ENCODE results near the gene CAPS.
A peak's percentile ranks its signal among the peaks of the same experiment; 100 is the strongest.

The CAPS gene

DNA sequence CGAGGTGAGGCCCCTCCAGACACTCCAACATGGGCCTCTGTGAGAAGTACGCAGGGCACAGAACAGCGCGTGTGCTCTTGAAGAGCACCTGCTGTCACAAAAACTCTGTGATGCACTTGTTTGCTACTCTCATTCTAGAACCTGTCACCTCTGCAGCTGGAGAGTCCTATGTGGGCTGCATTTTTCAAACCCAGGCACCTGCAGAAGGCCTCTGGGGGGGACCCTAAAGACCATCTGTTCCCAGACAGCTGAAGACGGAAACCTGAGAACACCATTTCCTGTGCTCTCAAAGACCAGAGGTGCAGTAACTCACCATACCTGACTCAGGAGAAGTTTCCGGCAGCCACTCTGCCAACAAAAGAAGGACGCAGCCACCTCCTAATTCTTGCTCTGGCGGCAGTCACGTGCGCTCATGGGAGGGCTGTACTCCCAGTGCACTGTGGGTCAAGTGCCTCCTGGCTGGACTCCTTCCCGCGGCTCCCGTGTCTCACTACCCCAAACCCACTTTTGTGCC, 35.8 kb downstream of the CAPS start:
- H3K36me3 ChIP-seq (ENCODE audit: control insufficient read depth, insufficient read depth, low read length): no peaks in the 10 kb centered on the region
- H3K18ac ChIP-seq (ENCODE audit: low read length): no peak overlapping the region
- peaks cover 54% of the 10 kb centered on the region for H3K79me1 ChIP-seq (ENCODE audit: low read length)
- no peak overlapping the region for H3K4me2 ChIP-seq (ENCODE audit: low read length)
- H3K27ac ChIP-seq (ENCODE audit: low read depth, low read length): no peak overlapping the region
- H2BK120ac ChIP-seq (ENCODE audit: low read depth, low read length): no peak overlapping the region
- H3K27me3 ChIP-seq (ENCODE audit: insufficient read depth, low read length, poor library complexity): no peaks in the 10 kb centered on the region
- no peak overlapping the region for H4K5ac ChIP-seq (ENCODE audit: low read length)
- H2BK5ac ChIP-seq (ENCODE audit: low read length): no peak overlapping the region
- DNase-seq: no peak
- no peak overlapping the region for H3K23ac ChIP-seq (ENCODE audit: low read length)
- no CpG with 5 or more reads among the region's 13 CpGs for WGBS (ENCODE audit: extremely low coverage, insufficient coverage, low lambda C conversion rate)
- H4K8ac ChIP-seq (ENCODE audit: low read depth, low read length): no peak overlapping the region
- no peak overlapping the region for H3K56ac ChIP-seq (ENCODE audit: low read length)
- H2BK15ac ChIP-seq (replicated peaks; ENCODE audit: low read depth): no peak overlapping the region
- H3K4me3 ChIP-seq (ENCODE audit: low read length): no peak overlapping the region
- H3K4me1 ChIP-seq (ENCODE audit: control insufficient read depth, low read depth, low read length): peaks cover 32% of the 10 kb centered on the region
- no peak overlapping the region for H2AK5ac ChIP-seq (ENCODE audit: low read length)
- no peak overlapping the region for H3K4ac ChIP-seq (ENCODE audit: low read depth, low read length)
- no peak overlapping the region for H3K9ac ChIP-seq (ENCODE audit: low read length)
- H3K79me2 ChIP-seq (ENCODE audit: control insufficient read depth, insufficient read depth, low read length): peaks cover 59% of the 10 kb centered on the region

DNA sequence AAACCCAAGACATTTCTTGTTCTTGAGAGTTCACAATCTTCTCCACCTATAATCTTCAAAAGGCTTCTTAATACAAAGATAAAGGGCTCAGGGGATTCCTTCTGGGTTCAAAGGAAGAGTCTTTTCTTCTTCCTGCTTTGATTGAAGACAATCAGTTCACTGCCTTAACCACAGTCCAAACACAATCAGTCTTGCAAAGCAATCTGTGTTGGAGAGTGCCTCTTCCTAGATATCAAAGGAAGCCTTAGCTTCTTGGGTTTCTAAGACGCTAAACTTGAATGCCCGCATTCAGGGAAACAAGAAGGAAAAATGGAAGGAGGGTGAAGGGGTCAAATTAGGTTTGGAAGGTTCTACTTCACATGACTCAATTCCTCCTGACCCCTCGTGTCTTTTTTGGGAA, 36.7 kb downstream of the CAPS start:
- Histone ChIP-seq H3K27me3 (ENCODE audit: insufficient read depth, low read length, poor library complexity) (no peaks in the 10 kb centered on the region), H3K4me3 (ENCODE audit: low read length) (no peak overlapping the region), H3K4me1 (ENCODE audit: control insufficient read depth, low read depth, low read length) (peaks cover 32% of the 10 kb centered on the region)

GRCh38 chr19:5951338-5951861, 37.3 kb downstream of the CAPS start:
- peak overlapping the region; percentile 24 for H3K9ac ChIP-seq (ENCODE audit: low read length)
- H3K27me3 ChIP-seq (ENCODE audit: insufficient read depth, low read length, poor library complexity): no peaks in the 10 kb centered on the region
- WGBS (ENCODE audit: extremely low coverage, insufficient coverage, low lambda C conversion rate): no CpG with 5 or more reads among the region's 19 CpGs
- no peaks in the 10 kb centered on the region for H3K36me3 ChIP-seq (ENCODE audit: control insufficient read depth, insufficient read depth, low read length)
- H3K27ac ChIP-seq (ENCODE audit: low read depth, low read length): no peak overlapping the region
- H3K56ac ChIP-seq (ENCODE audit: low read length): peak overlapping the region; percentile 63
- no peak overlapping the region for H2AK5ac ChIP-seq (ENCODE audit: low read length)
- H3K18ac ChIP-seq (ENCODE audit: low read length): no peak overlapping the region
- peaks cover 49% of the 10 kb centered on the region for H3K79me1 ChIP-seq (ENCODE audit: low read length)
- H3K4ac ChIP-seq (ENCODE audit: low read depth, low read length): no peak overlapping the region
- H4K8ac ChIP-seq (ENCODE audit: low read depth, low read length): no peak overlapping the region
- H4K5ac ChIP-seq (ENCODE audit: low read length): no peak overlapping the region
- no peak overlapping the region for H3K23ac ChIP-seq (ENCODE audit: low read length)
- H3K4me1 ChIP-seq (ENCODE audit: control insufficient read depth, low read depth, low read length): peaks cover 32% of the 10 kb centered on the region
- no peak overlapping the region for H2BK15ac ChIP-seq (replicated peaks; ENCODE audit: low read depth)
- peaks cover 68% of the 10 kb centered on the region for H3K79me2 ChIP-seq (ENCODE audit: control insufficient read depth, insufficient read depth, low read length)
- no peak overlapping the region for H2BK5ac ChIP-seq (ENCODE audit: low read length)
- H2BK120ac ChIP-seq (ENCODE audit: low read depth, low read length): no peak overlapping the region
- no peak overlapping the region for H3K4me3 ChIP-seq (ENCODE audit: low read length)
- peak; percentile 49 for DNase-seq
- H3K4me2 ChIP-seq (ENCODE audit: low read length): no peak overlapping the region

More for the DNA sequence above, 36.7 kb downstream of the CAPS start:
- no peak overlapping the region for H2AK5ac ChIP-seq (ENCODE audit: low read length)
- H4K5ac ChIP-seq (ENCODE audit: low read length): no peak overlapping the region
- H2BK5ac ChIP-seq (ENCODE audit: low read length): no peak overlapping the region
- H2BK15ac ChIP-seq (replicated peaks; ENCODE audit: low read depth): no peak overlapping the region
- WGBS (ENCODE audit: extremely low coverage, insufficient coverage, low lambda C conversion rate): no CpG with 5 or more reads among the region's 3 CpGs
- H3K4me2 ChIP-seq (ENCODE audit: low read length): no peak overlapping the region
- H3K27ac ChIP-seq (ENCODE audit: low read depth, low read length): no peak overlapping the region
- H3K56ac ChIP-seq (ENCODE audit: low read length): no peak overlapping the region
- no peaks in the 10 kb centered on the region for H3K36me3 ChIP-seq (ENCODE audit: control insufficient read depth, insufficient read depth, low read length)
- no peak for DNase-seq
- no peak overlapping the region for H3K4ac ChIP-seq (ENCODE audit: low read depth, low read length)
- peaks cover 53% of the 10 kb centered on the region for H3K79me1 ChIP-seq (ENCODE audit: low read length)
- H2BK120ac ChIP-seq (ENCODE audit: low read depth, low read length): no peak overlapping the region
- no peak overlapping the region for H3K9ac ChIP-seq (ENCODE audit: low read length)
- peaks cover 66% of the 10 kb centered on the region for H3K79me2 ChIP-seq (ENCODE audit: control insufficient read depth, insufficient read depth, low read length)
- no peak overlapping the region for H3K18ac ChIP-seq (ENCODE audit: low read length)
- H4K8ac ChIP-seq (ENCODE audit: low read depth, low read length): no peak overlapping the region
- H3K23ac ChIP-seq (ENCODE audit: low read length): no peak overlapping the region

- H3K23ac ChIP-seq (ENCODE audit: low read length): no peak overlapping the region
- H3K4me1 ChIP-seq (ENCODE audit: control insufficient read depth, low read depth, low read length): peaks cover 32% of the 10 kb centered on the region
- no peak overlapping the region for H3K9ac ChIP-seq (ENCODE audit: low read length)
- no peak overlapping the region for H3K4ac ChIP-seq (ENCODE audit: low read depth, low read length)
- no peak overlapping the region for H2BK15ac ChIP-seq (replicated peaks; ENCODE audit: low read depth)
- H3K18ac ChIP-seq (ENCODE audit: low read length): no peak overlapping the region
- H3K27ac ChIP-seq (ENCODE audit: low read depth, low read length): no peak overlapping the region
- no peaks in the 10 kb centered on the region for H3K36me3 ChIP-seq (ENCODE audit: control insufficient read depth, insufficient read depth, low read length)
- H4K5ac ChIP-seq (ENCODE audit: low read length): no peak overlapping the region
- peaks cover 72% of the 10 kb centered on the region for H3K79me2 ChIP-seq (ENCODE audit: control insufficient read depth, insufficient read depth, low read length)
- H2BK120ac ChIP-seq (ENCODE audit: low read depth, low read length): no peak overlapping the region
- WGBS (ENCODE audit: extremely low coverage, insufficient coverage, low lambda C conversion rate): no CpG with 5 or more reads among the region's 18 CpGs
- peak; percentile 44 for DNase-seq
- H3K4me3 ChIP-seq (ENCODE audit: low read length): no peak overlapping the region
- H3K79me1 ChIP-seq (ENCODE audit: low read length): peaks cover 49% of the 10 kb centered on the region
- H3K56ac ChIP-seq (ENCODE audit: low read length): peak overlapping the region; percentile 38
- no peak overlapping the region for H3K4me2 ChIP-seq (ENCODE audit: low read length)
- no peaks in the 10 kb centered on the region for H3K27me3 ChIP-seq (ENCODE audit: insufficient read depth, low read length, poor library complexity)
- no peak overlapping the region for H2AK5ac ChIP-seq (ENCODE audit: low read length)
- H2BK5ac ChIP-seq (ENCODE audit: low read length): no peak overlapping the region
- no peak overlapping the region for H4K8ac ChIP-seq (ENCODE audit: low read depth, low read length)
Observed at GRCh38 chr19:5952193-5953029, 38.4 kb downstream of the CAPS start.

DNA sequence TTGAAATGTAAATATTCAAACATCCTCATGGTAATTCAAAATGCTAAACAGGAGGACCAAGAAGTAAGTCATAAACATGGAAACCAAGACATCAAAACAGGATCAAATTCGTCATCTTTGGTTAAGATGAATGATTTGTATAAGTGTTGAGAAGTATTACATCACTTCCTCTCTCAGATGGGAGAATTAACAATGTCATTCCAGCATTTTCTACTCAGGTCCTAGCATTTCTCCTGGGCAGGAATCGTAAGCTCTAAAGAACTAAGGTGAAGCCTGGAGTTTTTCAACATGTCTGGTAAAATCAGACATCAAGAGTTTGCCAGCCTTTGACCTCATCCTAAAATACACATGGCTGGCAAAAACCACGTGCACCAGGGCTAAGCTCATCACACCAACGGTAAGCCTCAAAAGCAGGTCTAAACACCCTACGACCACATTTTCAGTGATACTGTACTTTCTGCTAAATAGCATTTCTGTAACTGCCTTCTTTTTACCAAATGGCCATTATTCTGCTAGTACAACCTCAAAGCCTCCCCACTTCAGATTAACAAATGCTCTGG, 39.1 kb downstream of the CAPS start:
- Histone ChIP-seq H3K56ac (ENCODE audit: low read length) (peak overlapping the region; percentile 42), H3K79me2 (ENCODE audit: control insufficient read depth, insufficient read depth, low read length) (peaks cover 73% of the 10 kb centered on the region), H2BK15ac (replicated peaks; ENCODE audit: low read depth) (no peak overlapping the region), H2BK5ac (ENCODE audit: low read length) (peak overlapping the region; percentile 10), H4K5ac (ENCODE audit: low read length) (peak overlapping the region; percentile 85), H3K18ac (ENCODE audit: low read length) (no peak overlapping the region), H3K4me2 (ENCODE audit: low read length) (peak overlapping the region; percentile 3), H3K79me1 (ENCODE audit: low read length) (peaks cover 44% of the 10 kb centered on the region), H3K4me3 (ENCODE audit: low read length) (no peak overlapping the region), H3K27ac (ENCODE audit: low read depth, low read length) (peak overlapping the region; percentile 7), H2AK5ac (ENCODE audit: low read length) (peak overlapping the region; percentile 85), H3K9ac (ENCODE audit: low read length) (no peak overlapping the region), H3K23ac (ENCODE audit: low read length) (no peak overlapping the region), H2BK120ac (ENCODE audit: low read depth, low read length) (no peak overlapping the region), H3K4ac (ENCODE audit: low read depth, low read length) (no peak overlapping the region), H4K8ac (ENCODE audit: low read depth, low read length) (no peak overlapping the region), H3K27me3 (ENCODE audit: insufficient read depth, low read length, poor library complexity) (no peaks in the 10 kb centered on the region), H3K4me1 (ENCODE audit: control insufficient read depth, low read depth, low read length) (peaks cover 34% of the 10 kb centered on the region), H3K36me3 (ENCODE audit: control insufficient read depth, insufficient read depth, low read length) (no peaks in the 10 kb centered on the region)
- no CpG with 5 or more reads among the region's 5 CpGs for WGBS (ENCODE audit: extremely low coverage, insufficient coverage, low lambda C conversion rate)
- no peak for DNase-seq

Data from mesendoderm (in vitro differentiated cells).